GM06990 (cell line): ENCODE data around the gene SLC11A2.

Source experiments
- DNase-seq: peaks from one replicate; pipeline ENCODE4 v3.0.0-alpha.2; 2011; ENCODE audit not compliant: insufficient read length; ENCODE audit errors: extremely low read depth
- H3K27me3 ChIP-seq: replicated peaks from 2 replicates; pipeline ENCODE4 v1.6.0; 2011; ENCODE audit warnings: low read length; ENCODE audit not compliant: control insufficient read depth, insufficient read depth
- H3K36me3 ChIP-seq: 2 replicates; pipeline ENCODE4 v1.5.1; 2011; ENCODE audit warnings: low read length; ENCODE audit not compliant: control insufficient read depth, insufficient read depth
- H3K4me3 ChIP-seq: replicated peaks from 2 replicates; pipeline ENCODE4 v1.5.1; 2011; ENCODE audit warnings: low read depth, mild to moderate bottlenecking, control low read depth, low read length
- CTCF ChIP-seq: IDR thresholded peaks from 2 replicates; pipeline ENCODE4 v1.5.1; 2011; ENCODE audit warnings: low read length, control low read depth, mild to moderate bottlenecking, inconsistent platforms; ENCODE audit not compliant: insufficient read depth, poor library complexity, severe bottlenecking

The SLC11A2 gene

DNA sequence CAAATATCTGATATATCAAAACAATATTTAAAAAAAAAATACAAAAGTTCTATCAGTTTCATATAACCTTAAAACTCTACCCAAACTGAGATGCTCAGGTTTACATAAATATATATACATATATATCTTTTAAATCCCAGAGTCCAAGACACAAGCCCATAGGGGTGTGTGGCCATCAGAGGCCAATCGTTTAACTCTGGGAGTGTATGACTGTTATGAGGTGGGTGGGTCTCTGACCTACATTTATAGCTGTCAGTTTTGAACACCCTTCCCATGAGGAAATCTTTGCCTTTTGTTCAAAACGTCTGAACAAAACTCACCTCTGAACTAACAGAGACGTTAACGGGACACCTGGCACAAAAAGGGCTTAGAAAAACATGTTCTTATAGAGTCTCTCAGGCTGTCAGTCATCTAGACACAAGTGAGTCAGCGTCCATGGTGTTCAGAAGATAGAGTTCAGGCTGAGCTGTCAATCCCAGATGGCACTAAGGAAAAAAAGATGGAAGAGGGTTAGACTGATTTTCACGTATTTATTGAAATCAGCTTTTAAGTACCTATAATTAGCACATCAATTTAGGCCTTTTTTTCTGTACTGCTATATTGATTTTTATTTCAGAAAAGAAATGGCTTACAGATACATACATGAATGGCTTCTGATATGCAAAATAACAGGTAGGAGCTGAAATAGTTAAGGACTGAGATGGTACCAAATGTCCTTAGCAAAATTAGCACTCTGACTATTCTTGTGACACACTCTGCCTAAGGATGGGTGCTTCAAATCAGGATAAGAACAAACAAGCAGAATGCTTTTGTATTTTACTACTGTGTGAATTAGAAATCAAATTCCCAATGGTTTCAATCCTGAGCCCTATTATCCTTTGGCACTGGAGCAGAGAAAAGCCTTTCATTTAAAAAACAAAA, 44.6 kb downstream of the SLC11A2 start:
- no peaks in the 10 kb centered on the region for H3K36me3 ChIP-seq
- no peak for TF ChIP-seq CTCF
- no peak for DNase-seq
- no peaks in the 10 kb centered on the region for H3K27me3 ChIP-seq
- H3K4me3 ChIP-seq = no peak overlapping the region

GRCh38 chr12:50980545-50980944, 45.6 kb downstream of the SLC11A2 start:
- no peak for DNase-seq
- Histone ChIP-seq H3K27me3 (no peaks in the 10 kb centered on the region), H3K4me3 (no peak overlapping the region), H3K36me3 (no peaks in the 10 kb centered on the region)
- no peak for TF ChIP-seq CTCF

DNA sequence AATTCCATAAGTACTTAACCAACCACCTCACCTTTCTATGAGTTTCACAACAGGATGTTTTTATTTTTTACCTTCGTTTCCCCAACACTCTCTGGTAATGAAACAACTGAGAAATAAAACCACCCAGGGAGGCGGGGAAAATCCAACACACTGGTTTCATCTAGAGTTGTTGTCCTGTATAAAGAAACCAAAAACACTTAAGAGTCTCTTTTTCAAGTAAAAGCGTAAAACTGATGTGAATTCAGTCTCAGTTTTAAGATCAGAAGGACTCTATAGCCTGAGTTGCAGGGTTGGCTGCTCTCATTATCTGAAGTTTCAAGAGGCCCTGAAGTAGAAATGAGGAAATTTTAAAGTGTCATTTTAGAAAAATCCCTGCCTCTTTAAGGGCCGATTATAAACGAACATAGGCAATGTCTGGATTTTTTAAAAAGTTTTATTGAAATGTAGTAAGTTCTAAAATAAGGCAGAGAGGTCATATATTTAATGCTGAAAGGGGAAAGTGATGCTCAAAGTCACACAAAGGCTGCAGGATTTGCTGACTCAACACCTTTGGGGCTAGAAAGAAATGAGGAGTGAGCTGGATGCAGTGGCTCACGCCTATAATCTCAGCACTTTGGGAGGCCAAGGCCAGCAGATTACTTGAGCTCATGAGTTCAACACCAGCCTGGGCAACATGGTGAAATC, 46.7 kb downstream of the SLC11A2 start:
- peak; percentile 43 for DNase-seq
- no peak for TF ChIP-seq CTCF
- Histone ChIP-seq H3K36me3 (no peaks in the 10 kb centered on the region), H3K4me3 (no peak overlapping the region), H3K27me3 (no peaks in the 10 kb centered on the region)

- no peaks in the 10 kb centered on the region for H3K36me3 ChIP-seq
- no peak for TF ChIP-seq CTCF
- no peak overlapping the region for H3K4me3 ChIP-seq
- H3K27me3 ChIP-seq = no peaks in the 10 kb centered on the region
- no peak for DNase-seq
Measured at GRCh38 chr12:50971946-50972345, 54.2 kb downstream of the SLC11A2 start.

- Histone ChIP-seq H3K4me3 (no peak overlapping the region), H3K27me3 (no peaks in the 10 kb centered on the region), H3K36me3 (no peaks in the 10 kb centered on the region)
- TF ChIP-seq CTCF = no peak
- DNase-seq = no peak
Measured at GRCh38 chr12:50964432-50964831, 61.8 kb downstream of the SLC11A2 start.
